NCI-H82 (cell line): Measurements from ENCODE around the gene DAPK2.
"Not testable (repeated sequence)": the region's sequence is repeated elsewhere in the genome, so short reads cannot be mapped to it uniquely, and the experiment has no call there.

Experiments used
- DNase-seq: peaks from one replicate; lab custom pipeline; 2025; lab: John Stamatoyannopoulos, UW

Gene DAPK2

DNA sequence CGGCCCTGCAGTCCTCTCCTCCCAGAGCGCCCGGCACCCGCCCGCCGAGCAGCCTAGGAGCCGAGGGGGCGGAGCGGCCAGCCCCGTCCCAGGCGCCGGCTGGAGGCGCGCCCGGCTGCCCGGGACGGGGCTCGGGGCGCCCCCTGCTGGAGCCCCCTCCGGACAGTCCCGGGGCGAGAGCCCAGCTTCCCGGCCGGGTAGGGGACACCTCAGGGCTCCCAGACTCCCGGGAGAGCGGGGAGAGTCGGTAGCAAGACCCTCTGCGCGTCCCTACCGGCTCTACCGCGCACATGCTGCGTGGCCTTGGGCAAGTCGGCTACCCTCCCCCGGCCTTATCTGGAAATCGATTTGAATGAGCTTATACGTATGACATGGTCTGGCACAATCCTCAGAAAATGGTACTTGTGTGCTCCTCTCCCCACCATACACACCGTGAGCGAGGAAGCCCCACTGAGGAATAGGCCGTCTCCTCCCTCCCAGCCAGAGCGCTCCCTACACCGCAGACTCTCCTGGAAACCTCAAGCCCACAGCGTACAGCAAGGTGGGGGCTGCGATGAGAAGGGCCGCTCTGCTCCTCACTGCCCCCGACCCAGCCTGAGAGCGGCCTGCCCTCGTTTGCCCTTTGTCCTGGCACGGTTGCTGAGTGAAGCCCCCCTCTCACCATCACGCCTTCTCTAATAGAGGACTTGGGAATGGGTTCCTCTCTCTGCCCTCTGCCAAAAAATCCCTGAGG, at the start of gene DAPK2:
DAPK2 (minus strand) TSS at position 65 of the 733 bp plus-strand sequence. CDS start 6,224 bp downstream, outside the sequence.
- DNase-seq: peak; percentile 85

DNA sequence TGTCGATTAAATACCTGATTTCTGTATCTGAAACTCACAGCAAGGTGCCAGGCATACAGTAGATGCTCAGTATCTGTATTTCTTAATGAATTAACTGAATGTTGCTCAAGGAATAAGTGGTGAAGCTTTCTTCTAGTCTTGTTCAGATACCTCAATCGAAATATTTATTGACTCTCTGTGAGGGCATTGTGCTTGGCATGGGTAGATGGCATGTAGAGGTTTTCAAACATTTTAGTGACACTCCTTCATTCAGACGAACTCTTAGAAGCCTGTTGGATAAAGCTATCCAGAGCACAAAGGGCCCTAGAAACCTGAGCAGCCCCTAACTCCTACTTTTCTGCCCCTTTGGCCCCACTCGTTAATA, 49.1 kb upstream of the DAPK2 start:
- DNase-seq: no peak

DNA sequence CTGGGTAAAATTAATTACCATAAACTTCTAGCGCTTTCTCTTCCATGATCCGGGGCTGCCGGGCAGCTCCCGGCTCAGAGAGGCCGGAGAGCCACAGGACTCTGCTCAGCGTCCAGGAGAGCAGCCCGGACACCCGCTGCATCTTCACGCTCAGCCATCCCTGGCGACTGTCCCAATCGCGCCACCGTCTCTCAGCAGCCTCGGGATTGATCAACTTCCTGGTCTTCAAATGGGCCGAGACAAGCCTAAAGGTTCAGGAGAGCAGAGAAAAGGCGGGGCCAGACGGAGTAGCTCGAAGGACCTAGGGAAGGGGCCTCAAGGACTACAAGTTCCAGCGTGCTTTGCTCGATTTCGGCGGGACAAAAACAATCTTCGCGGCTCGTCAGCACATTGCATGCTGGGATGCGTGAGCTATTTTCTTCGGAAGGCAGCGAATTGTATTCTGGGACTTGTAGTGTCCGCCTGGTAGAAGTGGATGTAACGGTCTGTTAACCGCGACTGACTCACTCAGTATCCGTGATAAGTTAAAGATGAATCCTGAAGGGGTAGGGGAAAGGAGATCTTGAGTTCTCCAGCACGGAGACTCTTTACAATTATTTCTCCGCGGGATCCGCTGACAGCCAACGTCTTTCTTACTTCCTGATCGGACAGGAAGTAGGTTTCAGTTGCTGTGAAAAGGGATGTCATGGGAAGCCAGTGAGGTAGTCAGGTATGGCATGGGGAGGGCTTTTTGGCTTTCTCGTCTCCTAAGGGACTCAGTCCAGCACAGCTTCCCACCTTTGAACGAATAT, 47.5 kb upstream of the DAPK2 start, which contains the start of gene CIAO2A:
CIAO2A (minus strand) TSS at position 212 of the 791 bp plus-strand sequence; CDS start at position 142, 70 bp downstream.
- peak; percentile 100 for DNase-seq

DNA sequence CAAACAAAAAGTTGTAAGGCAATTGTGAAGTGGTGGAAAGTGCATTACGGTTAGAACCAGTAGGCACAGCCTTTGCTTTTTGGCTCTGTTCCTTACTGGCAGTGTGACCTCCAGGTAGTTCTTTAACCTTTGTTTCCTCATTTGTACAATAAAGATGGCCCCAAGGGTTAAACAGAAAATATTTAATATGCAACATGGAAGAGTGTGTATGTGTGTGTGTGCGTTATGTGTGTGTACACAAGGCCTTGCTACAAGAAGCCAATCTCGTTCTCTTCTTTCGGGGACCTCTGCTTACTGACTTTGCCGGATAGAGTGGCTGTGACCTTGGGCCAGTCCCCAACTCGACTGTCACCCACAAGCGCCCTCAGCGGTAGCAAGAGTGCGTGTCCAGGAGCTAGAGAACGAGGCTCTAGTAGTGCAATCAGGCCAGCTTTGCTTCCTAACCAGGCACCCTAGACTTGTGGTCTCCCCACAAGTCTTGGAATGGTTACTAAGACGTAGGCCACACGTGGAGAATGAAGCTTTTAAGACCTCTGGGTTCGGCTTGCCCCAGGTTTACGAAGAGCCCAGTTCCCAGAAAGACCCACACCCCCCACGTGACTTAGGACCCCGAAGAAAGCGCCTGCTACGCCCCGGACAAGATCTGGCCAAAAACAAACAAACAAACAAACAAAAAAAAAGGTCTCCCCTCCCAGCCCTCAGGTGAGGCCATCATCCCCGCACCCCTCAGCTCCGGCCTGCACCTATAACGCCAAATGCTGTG, 46.8 kb upstream of the DAPK2 start:
- DNase-seq: peak; percentile 69

DNA sequence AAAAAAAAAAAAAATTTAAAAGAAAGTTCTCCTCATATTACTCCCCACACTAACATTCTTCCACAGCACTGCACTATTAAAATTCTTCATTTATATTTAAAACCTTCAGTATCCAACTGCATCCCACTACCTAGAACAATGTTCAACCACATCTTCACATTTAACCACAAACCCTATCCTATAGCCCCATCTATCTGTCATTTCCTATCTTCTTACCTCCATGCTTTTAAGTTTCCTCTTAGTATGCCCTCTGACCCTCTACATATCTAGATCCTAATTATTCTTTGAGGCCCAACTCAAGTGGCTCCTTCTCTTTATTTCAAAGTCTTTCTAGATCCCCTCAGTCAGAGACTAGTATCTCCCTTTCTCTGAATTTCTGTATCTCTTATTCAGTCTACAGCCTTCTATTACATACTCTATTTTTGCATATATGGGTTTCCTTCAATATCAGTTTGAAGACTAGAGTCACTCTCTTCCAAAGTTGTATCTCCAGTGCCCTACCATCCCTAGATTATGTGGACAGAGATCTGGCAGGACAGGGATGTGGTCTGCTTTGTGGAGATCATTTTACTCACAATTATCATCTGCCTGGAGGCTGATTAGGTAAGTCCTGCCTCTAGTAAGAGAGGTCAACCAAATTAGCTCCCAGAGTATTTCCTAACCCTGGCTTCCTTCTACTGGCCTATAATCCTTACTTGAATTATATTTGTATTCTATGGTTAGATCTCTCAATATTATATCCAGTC, 46.0 kb upstream of the DAPK2 start:
- peak; percentile 28 for DNase-seq

DNA sequence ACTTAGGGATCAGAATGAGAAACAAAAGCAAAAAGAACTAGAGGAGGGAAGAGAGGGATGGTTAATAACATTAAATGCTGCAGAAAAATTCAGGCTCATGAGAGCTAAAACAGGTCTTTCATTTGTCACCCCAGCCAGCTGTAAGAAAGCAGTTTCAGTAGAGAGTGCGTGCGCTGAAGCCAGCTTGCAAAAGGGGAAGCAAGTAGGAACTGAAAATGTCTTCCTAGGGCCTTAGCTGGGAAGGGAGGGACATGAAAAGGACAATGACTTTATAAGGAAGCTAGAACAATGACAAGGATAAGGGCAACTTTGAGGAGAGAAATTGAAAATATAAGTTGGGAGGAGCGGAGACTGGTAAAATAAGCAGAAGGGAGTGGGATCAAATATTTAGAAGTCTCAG, 44.2 kb upstream of the DAPK2 start:
- DNase-seq: no peak

DNA sequence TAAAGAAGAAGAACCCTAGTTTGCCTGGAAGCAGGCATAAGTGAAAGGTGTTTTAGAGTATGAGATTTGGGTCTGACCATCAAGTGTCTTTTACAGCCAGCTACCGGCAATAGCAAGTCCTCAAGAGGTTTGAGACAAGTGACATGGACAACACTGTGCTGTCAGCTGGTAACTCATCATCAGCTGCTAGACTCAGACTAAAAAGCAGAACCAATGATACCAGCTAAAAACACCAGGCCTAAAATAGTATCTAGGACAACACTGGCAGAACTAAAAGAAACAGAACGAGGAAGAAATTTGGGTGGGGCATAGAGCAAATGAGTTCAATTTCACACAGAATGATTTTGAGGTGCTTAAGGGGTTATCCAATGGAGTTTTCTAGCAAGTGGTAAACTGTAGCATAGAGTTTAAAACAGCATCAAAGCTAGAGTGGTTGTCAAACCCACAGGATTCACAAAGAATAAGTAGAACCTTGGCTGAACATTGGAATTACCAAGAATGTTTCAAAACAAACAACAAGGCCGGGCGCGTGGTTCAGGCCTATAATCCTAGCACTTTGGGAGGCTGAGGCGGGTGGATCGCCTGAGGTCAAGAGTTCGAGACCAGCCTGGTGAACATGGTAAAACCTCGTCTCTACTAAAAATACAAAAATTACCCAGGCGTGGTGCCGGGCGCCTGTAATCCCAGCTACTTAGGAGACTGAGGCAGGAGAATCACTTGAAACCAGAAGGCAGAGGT, 43.4 kb upstream of the DAPK2 start:
- DNase-seq: no peak

DNA sequence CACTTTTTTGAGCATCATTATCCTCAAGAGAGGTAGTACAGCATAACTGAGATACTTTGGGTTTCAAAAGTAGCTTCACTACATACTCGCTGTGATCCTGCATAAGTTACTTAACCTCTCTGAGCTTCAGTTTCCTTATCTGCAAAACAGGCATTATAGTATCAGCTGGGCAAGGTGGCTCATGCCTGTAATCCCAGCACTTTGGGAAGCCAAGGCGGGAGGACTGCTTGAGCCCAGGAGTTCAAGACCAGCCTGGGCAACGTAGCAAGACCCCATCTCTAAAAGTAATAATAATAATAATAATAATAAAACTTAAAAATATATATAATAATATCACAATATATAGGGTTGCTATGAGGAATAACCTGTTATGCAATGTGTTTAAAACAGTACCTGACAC, 36.5 kb upstream of the DAPK2 start:
- no peak for DNase-seq

DNA sequence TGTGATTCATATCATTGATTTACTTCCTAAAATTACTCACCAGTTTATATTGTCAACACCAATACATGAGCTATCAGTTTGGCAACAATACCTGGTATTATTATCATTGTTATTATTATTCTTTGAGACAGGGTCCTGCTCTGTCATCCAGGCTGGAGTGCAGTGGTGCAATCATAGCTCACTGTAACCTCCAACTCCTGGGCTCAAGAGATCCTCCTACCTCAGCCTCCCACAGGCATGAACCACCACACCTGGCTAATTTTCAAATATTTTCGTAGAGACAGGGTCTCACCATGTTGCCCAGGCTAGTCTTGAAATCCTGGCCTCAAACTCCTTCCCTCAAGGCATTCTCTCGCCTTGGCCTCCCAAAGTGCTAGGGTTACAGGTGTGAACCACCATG, 27.2 kb upstream of the DAPK2 start:
- DNase-seq: not testable (repeated sequence)

DNA sequence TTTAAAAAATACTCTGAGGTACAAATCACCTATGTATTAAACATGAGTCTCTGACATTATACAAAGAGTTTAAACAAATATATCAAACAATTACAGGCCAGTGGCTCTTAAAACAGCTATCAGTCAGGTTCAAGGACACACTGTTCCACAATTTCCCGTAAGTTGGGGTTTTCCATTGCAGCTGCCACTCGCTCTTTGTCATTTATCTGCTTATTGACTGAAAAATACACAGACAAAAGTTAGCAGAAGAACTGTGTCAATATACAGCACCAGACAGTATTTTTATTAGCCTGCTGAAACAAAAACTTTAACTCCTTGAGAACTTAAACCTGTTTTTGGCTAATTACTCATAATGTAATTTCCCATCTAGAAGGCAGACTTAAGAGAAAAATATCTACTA, 26.5 kb upstream of the DAPK2 start:
- no peak for DNase-seq

DNA sequence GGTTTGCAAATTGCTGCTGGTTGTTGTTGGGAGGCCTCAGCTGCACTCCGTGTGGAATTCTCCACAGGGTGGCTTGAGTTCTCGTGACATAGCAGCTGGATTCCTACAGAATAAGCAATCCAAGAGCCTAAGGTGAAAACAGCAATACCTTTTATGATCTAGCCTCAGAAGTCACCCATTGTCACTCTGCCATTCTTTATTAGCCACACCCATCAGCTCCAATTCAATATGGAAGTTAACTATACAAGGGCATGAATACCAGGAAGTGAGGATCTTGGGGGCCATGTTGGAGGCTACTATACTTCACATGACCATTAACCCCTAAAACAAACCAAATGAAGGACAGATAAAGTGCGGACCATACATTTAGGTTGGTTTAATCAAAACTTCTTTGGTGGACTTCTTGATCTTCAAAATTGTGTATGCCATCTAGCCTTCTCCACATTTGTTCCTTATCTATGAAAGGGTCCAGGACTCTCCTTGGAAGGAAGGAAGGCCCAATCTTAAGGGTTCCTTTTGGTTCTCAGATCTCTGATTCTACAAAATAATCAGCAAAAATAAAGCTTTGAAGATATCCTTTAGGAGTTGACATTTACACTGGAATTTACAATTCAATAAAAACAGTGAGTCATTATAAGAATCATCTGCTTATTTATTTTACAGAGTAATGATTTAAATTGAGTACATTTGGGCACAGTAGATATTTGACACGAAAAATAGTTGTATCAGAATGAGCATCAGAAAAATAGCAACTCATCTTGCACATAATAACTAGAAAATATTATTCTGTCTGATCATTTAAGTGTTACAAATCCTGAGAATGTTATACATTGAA, 25.9 kb upstream of the DAPK2 start:
- no peak for DNase-seq

DNA sequence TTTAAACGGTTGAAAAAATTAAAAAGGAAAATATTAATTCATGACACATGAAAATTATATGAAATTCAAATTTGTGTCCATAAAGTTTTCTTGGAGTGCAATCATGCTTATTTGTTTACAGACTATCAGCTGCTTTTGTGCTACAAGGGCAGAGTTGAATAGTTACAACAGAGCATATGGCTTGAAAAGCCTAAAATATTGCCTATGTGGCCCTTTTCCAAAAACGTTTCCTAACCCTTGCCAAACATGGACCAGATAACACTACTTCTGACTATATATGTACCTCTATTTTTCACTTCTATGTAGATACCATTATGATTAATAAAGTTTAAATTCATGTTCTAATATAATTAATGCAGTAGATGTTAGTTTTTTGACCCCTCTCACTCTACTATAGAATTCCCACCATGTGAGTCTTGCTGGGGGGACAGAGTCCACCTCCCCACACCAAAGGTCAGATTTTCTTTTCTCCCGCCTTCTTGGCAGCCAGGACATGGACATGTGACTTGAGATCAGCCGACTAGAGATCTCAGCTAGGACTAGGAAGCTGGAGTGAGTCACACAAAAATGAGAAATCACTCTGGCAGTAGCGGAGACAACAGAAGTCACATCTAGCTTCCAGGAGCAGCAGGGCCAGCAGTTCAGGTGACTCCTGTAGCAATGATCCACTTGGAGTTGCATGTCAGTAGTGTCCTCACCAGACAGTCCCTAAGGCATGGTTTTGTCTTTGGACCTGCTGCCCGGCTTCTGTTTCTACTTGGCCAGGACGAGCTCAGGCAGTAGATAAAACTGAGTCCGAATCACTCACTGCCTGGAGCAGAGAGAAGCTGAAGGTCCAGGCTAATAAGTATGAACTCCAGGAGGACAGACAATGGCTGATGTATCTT, 24.9 kb upstream of the DAPK2 start:
- DNase-seq: no peak

DNA sequence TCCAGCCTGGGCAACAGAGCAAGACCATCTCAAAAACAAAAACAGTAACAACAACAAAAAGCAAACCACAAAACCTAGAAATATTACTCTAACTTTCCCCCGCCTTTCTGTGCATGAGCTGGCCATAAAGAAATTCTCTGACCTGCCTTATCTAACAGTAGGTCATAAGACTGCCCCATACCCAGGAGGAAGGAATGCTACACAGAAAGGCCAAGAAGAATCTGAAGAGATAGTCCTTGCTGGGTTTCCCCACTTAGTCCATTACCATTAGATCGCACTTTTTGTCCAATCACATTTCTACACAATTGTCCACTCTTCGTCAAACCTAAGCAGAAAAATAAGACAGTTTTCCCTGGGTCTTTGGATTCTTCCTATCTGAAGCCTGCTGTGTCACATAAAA, 23.8 kb upstream of the DAPK2 start:
- DNase-seq: no peak

DNA sequence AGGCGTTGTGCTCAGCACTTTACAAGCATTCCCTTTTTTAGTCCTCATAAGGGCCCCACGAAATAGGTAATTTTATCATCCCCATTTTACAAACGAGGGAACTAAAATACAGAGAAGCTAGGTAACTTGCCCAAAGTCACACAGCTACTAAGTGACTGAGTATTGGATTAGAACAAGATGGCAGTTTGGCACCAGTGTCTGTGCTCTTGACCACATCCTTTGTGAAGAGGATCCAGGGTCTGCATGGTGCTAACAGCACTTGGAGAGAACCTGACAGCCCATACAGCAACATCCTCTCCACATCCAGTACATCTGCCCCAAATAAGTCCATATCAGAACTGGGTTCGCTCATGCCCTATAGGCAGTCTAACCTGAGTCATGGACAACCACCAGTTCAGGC, 21.8 kb upstream of the DAPK2 start:
- DNase-seq: no peak

DNA sequence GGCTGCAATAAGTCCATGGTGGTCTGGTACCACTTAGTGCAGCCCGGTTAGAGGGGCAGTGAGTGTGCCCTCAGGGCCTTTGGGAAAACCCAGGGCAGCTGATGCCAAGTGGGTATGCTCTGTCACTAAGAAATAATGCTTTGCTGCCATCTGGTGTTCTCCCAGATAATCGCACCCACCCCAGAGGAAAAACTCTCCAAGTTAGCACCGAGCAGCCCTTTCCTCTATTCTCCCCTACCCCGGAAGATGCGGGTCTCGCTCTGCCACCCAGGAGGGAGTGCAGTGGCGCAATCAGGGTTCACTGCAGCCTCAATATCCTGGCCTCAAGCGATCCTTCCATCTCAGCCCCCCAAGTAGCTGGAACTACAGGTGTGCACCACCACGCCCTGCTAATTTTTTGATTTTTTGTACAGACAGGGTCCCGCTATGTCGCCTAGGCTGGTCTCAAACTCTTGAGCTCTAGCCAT, 21.3 kb upstream of the DAPK2 start:
- peak; percentile 84 for DNase-seq

DNA sequence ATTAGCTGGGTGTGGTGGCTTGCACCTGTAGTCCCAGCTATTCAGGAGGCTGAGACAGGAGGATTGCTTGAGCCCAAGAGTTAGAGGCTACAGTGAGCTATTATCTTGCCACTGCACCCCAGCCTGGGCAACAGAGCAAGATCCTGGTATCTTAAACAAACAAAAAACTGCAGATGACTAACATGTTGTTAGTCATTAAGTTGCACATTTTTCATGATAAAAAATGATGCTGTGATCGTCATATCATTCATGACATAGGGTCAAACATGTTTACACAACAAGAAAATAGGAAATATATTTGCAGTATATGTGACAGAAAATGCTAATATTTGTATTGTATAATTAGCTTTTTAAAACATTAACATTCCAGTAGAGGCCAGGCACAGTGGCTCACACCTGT, 20.2 kb upstream of the DAPK2 start:
- DNase-seq: no peak

DNA sequence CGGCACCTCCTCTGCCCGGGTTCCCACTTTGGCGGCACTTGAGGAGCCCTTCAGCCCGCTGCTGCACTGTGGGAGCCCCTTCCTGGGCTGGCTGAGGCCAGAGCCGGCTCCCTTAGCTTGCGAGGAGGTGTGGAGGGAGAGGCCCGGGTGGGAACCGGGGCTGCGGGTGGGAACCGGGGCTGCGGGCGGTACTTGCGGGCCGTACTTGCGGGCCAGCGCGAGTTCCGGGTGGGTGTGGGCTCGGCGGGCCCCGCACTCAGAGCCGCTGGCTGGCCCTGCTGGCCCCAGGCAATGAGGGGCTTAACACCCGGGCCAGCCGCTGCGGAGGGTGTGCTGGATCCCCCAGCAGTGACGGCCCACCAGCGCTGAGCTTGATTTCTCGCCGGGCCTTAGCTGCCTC, 14.4 kb upstream of the DAPK2 start:
- no peak for DNase-seq

DNA sequence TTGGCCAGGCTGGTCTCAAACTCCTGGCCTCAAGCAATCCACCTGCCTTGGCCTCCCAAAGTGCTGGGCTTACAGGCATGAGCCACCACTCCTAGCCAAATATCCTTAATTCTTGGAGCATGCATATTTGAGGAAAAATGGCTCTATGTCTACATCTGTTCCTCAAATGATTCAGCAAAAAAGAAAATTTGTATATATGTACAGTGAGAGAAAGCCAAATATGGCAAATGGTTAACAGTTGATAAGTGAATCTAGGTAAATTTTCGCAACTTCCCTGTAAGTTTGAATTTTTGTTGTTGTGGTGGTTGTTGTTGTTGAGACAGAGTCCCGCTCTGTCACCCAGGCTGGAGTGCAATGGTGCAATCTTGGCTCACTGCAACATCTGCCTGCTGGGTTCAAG, 12.8 kb upstream of the DAPK2 start:
- DNase-seq: not testable (repeated sequence)

DNA sequence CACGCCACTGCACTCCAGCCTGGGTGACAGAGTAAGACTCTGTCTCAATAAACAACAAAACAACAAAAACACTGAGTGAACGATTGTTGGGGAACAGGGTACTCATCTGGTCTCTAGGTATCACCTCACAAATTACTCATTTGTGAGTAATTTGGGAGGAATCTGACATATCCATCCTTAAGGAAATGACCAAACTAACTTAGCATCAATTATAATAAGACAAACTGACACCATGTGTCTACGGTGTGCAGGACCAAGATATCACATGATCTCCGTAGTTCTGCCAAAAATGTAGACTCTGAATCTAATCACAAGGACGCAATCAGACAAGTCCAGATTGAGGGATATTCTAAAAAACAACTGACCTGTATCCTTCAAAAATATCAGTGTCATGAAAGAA, 12.0 kb upstream of the DAPK2 start:
- DNase-seq: no peak
